H9 (cell line): ENCODE data around the gene PIEZO2. TPM values are rescaled to one million over a fixed set of nuclear protein-coding genes. Genes with fewer than 3 reads are reported as not detected.

Source experiments
- DNase-seq: peaks from one replicate; pipeline ENCODE4 v3.0.0-alpha.2; 2017
- H2AFZ ChIP-seq: one replicate; pipeline ENCODE4 v1.6.1; 2013; ENCODE audit warnings: mild to moderate bottlenecking, low read length, control low read depth, moderate library complexity
- H2AK5ac ChIP-seq: 2 replicates; pipeline ENCODE4 v1.6.1; 2013; ENCODE audit warnings: low read length, control low read depth, mixed read lengths; ENCODE audit not compliant: insufficient read length
- H2BK120ac ChIP-seq: one replicate; pipeline ENCODE4 v1.6.1; 2013; ENCODE audit warnings: low read depth, mild to moderate bottlenecking, low read length, control low read depth, inconsistent platforms; ENCODE audit not compliant: poor library complexity, severe bottlenecking
- H2BK12ac ChIP-seq: 2 replicates; pipeline ENCODE4 v1.6.1; 2013; ENCODE audit warnings: low read length, control low read depth, mixed read lengths, low read depth; ENCODE audit not compliant: insufficient read length
- H2BK15ac ChIP-seq: 2 replicates; pipeline ENCODE4 v1.6.1; 2013; ENCODE audit warnings: low read depth, low read length, control low read depth
- H2BK20ac ChIP-seq: one replicate; pipeline ENCODE4 v1.6.1; 2013; ENCODE audit warnings: low read depth, mild to moderate bottlenecking, low read length, control low read depth, inconsistent platforms; ENCODE audit not compliant: poor library complexity, severe bottlenecking
- H2BK5ac ChIP-seq: 2 replicates; pipeline ENCODE4 v1.6.1; 2013; ENCODE audit warnings: low read length, control low read depth, mixed read lengths; ENCODE audit not compliant: insufficient read length
- H3K14ac ChIP-seq: 2 replicates; pipeline ENCODE4 v1.6.1; 2013; ENCODE audit warnings: low read length, control low read depth; ENCODE audit not compliant: insufficient read depth
- H3K18ac ChIP-seq: 2 replicates; pipeline ENCODE4 v1.6.1; 2013; ENCODE audit warnings: low read depth, mild to moderate bottlenecking, mixed read lengths, low read length, control low read depth; ENCODE audit not compliant: insufficient read length
- H3K23ac ChIP-seq: 2 replicates; pipeline ENCODE4 v1.6.1; 2013; ENCODE audit warnings: low read length, control low read depth, mixed read lengths, low read depth; ENCODE audit not compliant: insufficient read length
- H3K23me2 ChIP-seq: 2 replicates; pipeline ENCODE4 v1.6.1; 2013; ENCODE audit warnings: low read depth, mild to moderate bottlenecking, mixed read lengths, low read length, control low read depth; ENCODE audit not compliant: insufficient read length, poor library complexity, severe bottlenecking
- H3K27ac ChIP-seq: 2 replicates; pipeline ENCODE4 v1.5.1; 2013; ENCODE audit warnings: low read length, control low read depth, mixed read lengths, low read depth; ENCODE audit not compliant: insufficient read length
- H3K27me3 ChIP-seq: 2 replicates; pipeline ENCODE4 v1.6.1; 2013; ENCODE audit warnings: low read length, control low read depth, inconsistent platforms; ENCODE audit not compliant: insufficient read depth
- H3K4ac ChIP-seq: 2 replicates; pipeline ENCODE4 v1.6.1; 2013; ENCODE audit warnings: low read depth, mild to moderate bottlenecking, control low read depth, inconsistent platforms, low read length, moderate library complexity
- H3K4me1 ChIP-seq: 2 replicates; pipeline ENCODE4 v1.6.1; 2013; ENCODE audit warnings: low read length, control low read depth, inconsistent platforms; ENCODE audit not compliant: insufficient read depth
- H3K4me2 ChIP-seq: 2 replicates; pipeline ENCODE4 v1.6.1; 2013; ENCODE audit warnings: low read length, control low read depth, mixed read lengths; ENCODE audit not compliant: insufficient read length, insufficient read depth
- H3K56ac ChIP-seq: 2 replicates; pipeline ENCODE4 v1.6.1; 2013; ENCODE audit warnings: low read depth, mild to moderate bottlenecking, mixed read lengths, low read length, control low read depth; ENCODE audit not compliant: insufficient read length
- H3K79me1 ChIP-seq: 2 replicates; pipeline ENCODE4 v1.6.1; 2013; ENCODE audit warnings: low read depth, mild to moderate bottlenecking, moderate library complexity, low read length, control low read depth, inconsistent platforms; ENCODE audit not compliant: insufficient read depth, poor library complexity, severe bottlenecking
- H3K79me2 ChIP-seq: 2 replicates; pipeline ENCODE4 v1.6.1; 2013; ENCODE audit warnings: low read length, control low read depth, inconsistent platforms; ENCODE audit not compliant: insufficient read depth
- H3K9ac ChIP-seq: 2 replicates; pipeline ENCODE4 v1.6.1; 2013; ENCODE audit warnings: low read length, control low read depth, mixed read lengths; ENCODE audit not compliant: insufficient read length; ENCODE audit errors: extremely low read depth
- H3K9me3 ChIP-seq: one replicate; pipeline ENCODE4 v1.6.1; 2013; ENCODE audit warnings: low read depth, low read length, inconsistent platforms; ENCODE audit not compliant: control insufficient read depth
- H3T11ph ChIP-seq: one replicate; pipeline ENCODE4 v1.6.1; 2013; ENCODE audit warnings: mild to moderate bottlenecking, low read length, control low read depth, inconsistent platforms
- H4K20me1 ChIP-seq: one replicate; pipeline ENCODE4 v1.6.1; 2013; ENCODE audit not compliant: control insufficient read depth, insufficient read length, insufficient read depth
- H4K5ac ChIP-seq: 2 replicates; pipeline ENCODE4 v1.6.1; 2013; ENCODE audit warnings: low read depth, mild to moderate bottlenecking, mixed read lengths, low read length, control low read depth; ENCODE audit not compliant: insufficient read length
- H4K8ac ChIP-seq: replicated peaks from 2 replicates; pipeline ENCODE4 v1.6.1; 2013; ENCODE audit warnings: low read length, control low read depth, mixed read lengths, low read depth; ENCODE audit not compliant: insufficient read length
- H4K91ac ChIP-seq: 2 replicates; pipeline ENCODE4 v1.6.1; 2013; ENCODE audit warnings: low read depth, mild to moderate bottlenecking, moderate library complexity, mixed read lengths, low read length, control low read depth; ENCODE audit not compliant: insufficient read length
- H3K27ac Mint-ChIP-seq, 3 experiments: 2 replicates in 2 of 3; 3 replicates in 1 of 3; pipeline ENCODE4 v1.8.0; 2020 to 2021; ENCODE audit warnings: mixed read lengths in 3 of 3, mild to moderate bottlenecking in 1 of 3, moderate library complexity in 1 of 3
- H3K27me3 Mint-ChIP-seq: 2 replicates; pipeline ENCODE4 v1.8.0; 2021; ENCODE audit warnings: low read depth, mild to moderate bottlenecking, moderate library complexity, mixed read lengths
- H3K36me3 Mint-ChIP-seq, 3 experiments: 2 replicates in 2 of 3; 3 replicates in 1 of 3; pipeline ENCODE4 v1.8.0; 2020 to 2021; ENCODE audit warnings: low read depth in 3 of 3, mixed read lengths in 3 of 3; ENCODE audit not compliant: insufficient read depth in 1 of 3
- H3K4me1 Mint-ChIP-seq, 2 experiments: 2 replicates each; pipeline ENCODE4 v1.8.0; 2020; ENCODE audit warnings: mixed read lengths in 2 of 2
- H3K4me3 Mint-ChIP-seq, 2 experiments: 2 replicates in 1 of 2; 3 replicates in 1 of 2; pipeline ENCODE4 v1.8.0; 2020 to 2021; ENCODE audit warnings: mild to moderate bottlenecking in 2 of 2, mixed read lengths in 2 of 2, moderate library complexity in 1 of 2
- H3K9me3 Mint-ChIP-seq, 2 experiments: 2 replicates in 1 of 2; 3 replicates in 1 of 2; pipeline ENCODE4 v1.8.0; 2020; ENCODE audit warnings: mild to moderate bottlenecking in 2 of 2, mixed read lengths in 2 of 2, moderate library complexity in 1 of 2
- CTCF ChIP-seq: fragments of 200-600 bp; sonication (generic); conservative IDR thresholded peaks from 3 replicates; pipeline ENCODE4 v1.8.0; 2021; ENCODE audit warnings: antibody characterized with exemption, mild to moderate bottlenecking
- WGBS: extraction: QIAGEN DNeasy Blood & Tissue Kit; methylation state at CpG from one replicate; pipeline ENCODE4 v1.1.7; 2013; ENCODE audit warnings: missing lambda C conversion rate, low lambda C conversion rate, mixed read lengths; ENCODE audit not compliant: insufficient read length; ENCODE audit errors: extremely low coverage; 5-methylcytosine and 5-hydroxymethylcytosine counted together
- total RNA-seq: library from RNA; stranded (reverse); gene quantifications from 2 replicates; pipeline ENCODE4 v1.2.1, GENCODE V29; 2021

Gene PIEZO2
- total RNA-seq, 1 experiment from 2014 or later = 3.9 TPM

- H4K91ac ChIP-seq = no peak overlapping the region
- H4K5ac ChIP-seq = no peak overlapping the region
- no peak overlapping the region for H3K23ac ChIP-seq
- no peak overlapping the region for H3K14ac ChIP-seq
- H3K79me1 ChIP-seq = no peaks in the 10 kb centered on the region
- Mint-ChIP-seq H3K27ac (no peak overlapping the region), H3K9me3 (peaks cover 16 to 41% of the 10 kb centered on the region in 2 experiments), H3K4me3 (no peak overlapping the region), H3K36me3 (peaks cover 11 to 27% (median 13%) of the 10 kb centered on the region in 3 experiments), H3K27me3 (no peaks in the 10 kb centered on the region), H3K4me1 (no peaks in the 10 kb centered on the region)
- H3K4me1 ChIP-seq = no peaks in the 10 kb centered on the region
- H3K79me2 ChIP-seq = no peaks in the 10 kb centered on the region
- H4K8ac ChIP-seq = no peak overlapping the region
- H3T11ph ChIP-seq = no peak overlapping the region
- H3K27ac ChIP-seq = no peak overlapping the region
- H2AFZ ChIP-seq = no peak overlapping the region
- H2BK5ac ChIP-seq = no peak overlapping the region
- no peaks in the 10 kb centered on the region for H3K9me3 ChIP-seq
- no peak for TF ChIP-seq CTCF
- H2BK120ac ChIP-seq = no peak overlapping the region
- no peak overlapping the region for H2BK20ac ChIP-seq
- H2AK5ac ChIP-seq = no peak overlapping the region
- no peak overlapping the region for H2BK15ac ChIP-seq
- no peak overlapping the region for H2BK12ac ChIP-seq
- WGBS = no CpG with 5 or more reads among the region's 2 CpGs
- H3K56ac ChIP-seq = no peak overlapping the region
- no peak overlapping the region for H3K18ac ChIP-seq
- H3K9ac ChIP-seq = no peak overlapping the region
- no peaks in the 10 kb centered on the region for H4K20me1 ChIP-seq
- no peak overlapping the region for H3K4ac ChIP-seq
- no peaks in the 10 kb centered on the region for H3K23me2 ChIP-seq
- no peak overlapping the region for H3K4me2 ChIP-seq
- no peak for DNase-seq
- no peaks in the 10 kb centered on the region for H3K27me3 ChIP-seq
Observed at GRCh38 chr18:10985689-10986088, 163.7 kb downstream of the PIEZO2 start.
